ENCODE results near the gene NR2F1-AS1. TPM values are rescaled to one million over a fixed set of nuclear protein-coding genes. Genes with fewer than 3 reads are reported as not detected.

The NR2F1-AS1 gene
- polyA plus RNA-seq, 2 of the 4 experiments (the other 2 are of a cell fraction), result 5.5 to 8.3 TPM

DNA sequence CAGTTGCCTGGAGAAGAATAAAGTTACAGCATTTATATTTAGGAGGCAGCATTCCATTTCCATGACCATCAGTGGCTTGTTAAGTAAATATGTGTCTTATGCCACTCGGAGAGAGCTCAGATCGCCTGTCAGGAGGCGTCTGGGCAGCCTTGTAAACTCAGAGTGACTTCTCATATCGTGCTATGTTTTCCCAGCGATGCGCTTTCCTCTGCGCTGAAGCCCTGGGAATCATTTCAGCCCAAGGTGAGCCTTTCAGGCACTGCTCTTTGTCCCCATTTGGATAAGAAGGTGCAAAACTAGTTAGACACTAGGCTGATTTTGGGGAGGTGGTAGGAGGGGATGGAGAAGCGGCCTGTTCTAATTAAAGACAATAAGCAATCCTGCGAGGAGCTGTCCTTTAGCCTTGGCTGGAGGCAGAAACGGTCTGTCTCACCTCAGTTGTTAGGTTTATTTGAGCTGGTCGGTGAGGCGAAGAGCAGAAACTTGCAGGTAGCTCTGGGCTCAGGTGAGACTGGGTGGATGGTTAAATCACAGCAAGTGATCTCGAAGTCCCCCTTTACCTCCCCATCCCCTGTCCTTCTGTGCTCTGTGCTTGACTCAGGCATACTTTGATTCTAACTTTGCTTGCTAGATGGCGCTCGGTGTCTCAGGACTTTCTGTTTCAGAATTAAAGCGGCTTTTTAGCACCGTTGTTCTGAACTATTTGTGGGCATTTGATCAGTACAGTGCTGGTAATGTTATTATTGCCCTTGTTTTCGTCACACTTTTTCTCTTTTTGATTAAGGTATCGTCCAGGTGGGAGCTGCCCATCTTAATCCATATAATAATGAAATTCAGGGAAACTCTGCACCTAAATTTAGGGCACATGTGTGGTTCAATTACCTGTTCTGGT, 26.6 kb upstream of the NR2F1-AS1 start:
- Histone ChIP-seq H3K4me1 (peaks cover 15% of the 10 kb centered on the region; the same call in 2 of the 3 replicates), H3K9me3 (no peaks in the 10 kb centered on the region), H3K4me3 (peak overlapping the region; percentile 7; the same call in 2 of the 3 replicates), H3K4me2 (peak overlapping the region; percentile 59), H3K27ac (no peak overlapping the region)
- DNase-seq (ENCODE audit: low read depth in 1 of 2, low spot score in 1 of 2) (peak; percentile 42 to 57), FAIRE-seq (peak; percentile 90), ATAC-seq (peak; percentile 72 to 86)
- 14% methylated on average over 19 of the region's 19 CpGs for WGBS (ENCODE audit: missing lambda C conversion rate)
- TF ChIP-seq HOXA7 (CRISPR knock-in tag; IDR thresholded peaks at IDR 0.05), result no peak
- no peak for TF ChIP-seq MAFK (IDR thresholded peaks at IDR 0.05; ENCODE audit: partially characterized antibody)
- TF ChIP-seq ZNF302 (CRISPR knock-in tag; IDR thresholded peaks at IDR 0.05), result no peak
- no peak for TF ChIP-seq HES2 (IDR thresholded peaks at IDR 0.05)
- peak; percentile 75 to 77 for TF ChIP-seq RAD21 (conservative IDR thresholded peaks at IDR 0.05 in 1 of 2, IDR thresholded peaks at IDR 0.05 in 1 of 2)
- TF ChIP-seq HOXB13 (CRISPR knock-in tag; IDR thresholded peaks at IDR 0.05; ENCODE audit: low read depth), result no peak
- no peak for TF ChIP-seq BHLHE40 (IDR thresholded peaks at IDR 0.05; ENCODE audit: low read depth, low read length)
- TF ChIP-seq CBX8 (IDR thresholded peaks at IDR 0.05), result no peak
- no peak for TF ChIP-seq KDM1A (IDR thresholded peaks at IDR 0.05; ENCODE audit: low read depth)
- TF ChIP-seq CHD4 (IDR thresholded peaks at IDR 0.05; ENCODE audit: borderline replicate concordance), result no peak
- no peak for TF ChIP-seq MAZ (IDR thresholded peaks at IDR 0.05; ENCODE audit: borderline replicate concordance, low read depth, low read length)
- no peak for TF ChIP-seq SREBF2 (IDR thresholded peaks at IDR 0.05)
- TF ChIP-seq FOSL2 (IDR thresholded peaks at IDR 0.05), result no peak
- TF ChIP-seq FOSL2 (CRISPR knock-in tag; IDR thresholded peaks at IDR 0.05), result no peak
- no peak for TF ChIP-seq CEBPB (IDR thresholded peaks at IDR 0.05)
- 0 out of 2 replicates have a peak, but pooled peaks have one; percentile 24 for TF ChIP-seq REST (IDR thresholded peaks at IDR 0.05)
- no peak for TF ChIP-seq HEYL (CRISPR knock-in tag; IDR thresholded peaks at IDR 0.05)
- TF ChIP-seq POLR2A (IDR thresholded peaks at IDR 0.05; ENCODE audit: low read length), result no peak
- TF ChIP-seq PHF8 (IDR thresholded peaks at IDR 0.05; ENCODE audit: borderline replicate concordance, low read depth), result no peak
- TF ChIP-seq NFE2L2 (conservative IDR thresholded peaks at IDR 0.05; ENCODE audit: low read length), result no peak
- no peak for TF ChIP-seq NR3C1 (IDR thresholded peaks at IDR 0.05)
- TF ChIP-seq TP53 (CRISPR knock-in tag; IDR thresholded peaks at IDR 0.05), result no peak
- no peak for TF ChIP-seq CBX2 (IDR thresholded peaks at IDR 0.05; ENCODE audit: borderline replicate concordance, low read depth)
- no peak for TF ChIP-seq FOXS1 (CRISPR knock-in tag; IDR thresholded peaks at IDR 0.05)
- no peak for TF ChIP-seq KDM5A (IDR thresholded peaks at IDR 0.05)
- TF ChIP-seq RNF2 (IDR thresholded peaks at IDR 0.05; ENCODE audit: borderline replicate concordance, low read depth), result peak; percentile 55
- TF ChIP-seq SMC3 (IDR thresholded peaks at IDR 0.05), result peak; percentile 72
- peak; percentile 76 for TF ChIP-seq CTCF (IDR thresholded peaks at IDR 0.05)
- no peak for TF ChIP-seq RCOR1 (IDR thresholded peaks at IDR 0.05; ENCODE audit: low read depth, low read length)
- TF ChIP-seq, protein P1, sequence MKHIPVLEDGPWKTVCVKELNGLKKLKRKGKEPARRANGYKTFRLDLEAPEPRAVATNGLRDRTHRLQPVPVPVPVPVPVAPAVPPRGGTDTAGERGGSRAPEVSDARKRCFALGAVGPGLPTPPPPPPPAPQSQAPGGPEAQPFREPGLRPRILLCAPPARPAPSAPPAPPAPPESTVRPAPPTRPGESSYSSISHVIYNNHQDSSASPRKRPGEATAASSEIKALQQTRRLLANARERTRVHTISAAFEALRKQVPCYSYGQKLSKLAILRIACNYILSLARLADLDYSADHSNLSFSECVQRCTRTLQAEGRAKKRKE (CRISPR knock-in tag; IDR thresholded peaks at IDR 0.05; ENCODE audit: low read depth), result no peak
- TF ChIP-seq ZC3H11A (IDR thresholded peaks at IDR 0.05), result no peak
- TF ChIP-seq RFX5 (IDR thresholded peaks at IDR 0.05), result no peak
- CTCF ChIA-PET, result interaction anchor here (0.6 to 3.5 kb wide), 25 partner anchors 8 to 1083 kb away, joined by 3 to 25 read pairs (median 4); partner anchors contain the start of genes NR2F1, NR2F1-AS1 and POU5F2
- POLR2A ChIA-PET, result no interaction called here

All from A549 (cell line).